GM12878 (cell line): ENCODE results near the gene COL23A1. TPM values are rescaled to one million over a fixed set of nuclear protein-coding genes. Genes with fewer than 3 reads are reported as not detected.
A peak's percentile ranks its signal among the peaks of the same experiment; 100 is the strongest.

Experiments
- ATAC-seq: fragments of 200-7000 bp; cut with Tn5 transposase; 3 replicates; pipeline ENCODE4 v1.9.1; 2020; ENCODE audit warnings: mild to moderate bottlenecking, moderate library complexity
- BruUV-seq: library from RNA; stranded (reverse); fragments of 400-500 nt; replicated peaks from 2 replicates; lab custom pipeline; 2021; lab: Mats Ljungman, UMichigan
- CTCF ChIA-PET: fragments of 300-600 bp; sonication (Branson Sonifier 250); formaldehyde crosslinking; extraction: SDS; loops from one replicate; lab custom pipeline; 2021; ENCODE audit warnings: inconsistent platforms; lab: Yijun Ruan, JAX
- POLR2A ChIA-PET: fragments of 350-600 bp; formaldehyde crosslinking; extraction: SDS; loops from one replicate; lab custom pipeline; 2021; ENCODE audit warnings: inconsistent platforms; lab: Charles Lee
- RAD21 ChIA-PET: fragments of 300-600 bp; sonication (Branson Sonifier 250); formaldehyde crosslinking; loops from one replicate; lab custom pipeline; 2023; ENCODE audit warnings: antibody characterized with exemption; ENCODE audit not compliant: unreplicated experiment; lab: Charles Lee
- SMC1A ChIA-PET: fragments of 300-600 bp; sonication (Branson Sonifier 250); formaldehyde crosslinking; loops from one replicate; lab custom pipeline; 2023; ENCODE audit not compliant: unreplicated experiment, uncharacterized antibody; lab: Charles Lee
- DNase-seq: peaks from one replicate; pipeline ENCODE4 v3.0.0-alpha.2; 2011; ENCODE audit warnings: low read depth, low spot score
- FAIRE-seq: peaks from 3 replicates; lab custom pipeline; 2011; peaks lifted over from hg19 to GRCh38; lab: Jason Lieb, UNC
- H2AFZ ChIP-seq: 2 replicates; pipeline ENCODE4 v1.6.0; 2011; ENCODE audit warnings: low read depth, low read length, control low read depth; ENCODE audit not compliant: control insufficient read depth
- H3K27ac ChIP-seq: 2 replicates; pipeline ENCODE4 v1.5.1; 2011; ENCODE audit warnings: control low read depth; ENCODE audit not compliant: control insufficient read depth, insufficient read depth
- H3K27me3 ChIP-seq, 2 experiments: replicated peaks in 1 of 2; 2 replicates each; pipeline versions ENCODE4 v1.6.0 to v1.6.1; 2011; ENCODE audit warnings: low read length in 1 of 2; ENCODE audit not compliant: control insufficient read depth in 2 of 2, insufficient read depth in 2 of 2
- H3K36me3 ChIP-seq, 2 experiments: 2 replicates each; pipeline ENCODE4 v1.5.1; 2011; ENCODE audit warnings: low read length in 1 of 2; ENCODE audit not compliant: control insufficient read depth in 2 of 2, insufficient read depth in 2 of 2
- H3K4me1 ChIP-seq: 2 replicates; pipeline ENCODE4 v1.6.1; 2011; ENCODE audit warnings: mild to moderate bottlenecking, low read length, moderate library complexity, mixed read lengths; ENCODE audit not compliant: control insufficient read depth, insufficient read depth
- H3K4me2 ChIP-seq: 2 replicates; pipeline ENCODE4 v1.6.0; 2011; ENCODE audit warnings: control low read depth; ENCODE audit not compliant: control insufficient read depth, insufficient read depth
- H3K4me3 ChIP-seq: fragments of 200-600 bp; sonication (generic); 2 replicates; pipeline ENCODE4 v1.5.1; 2016
- H3K79me2 ChIP-seq: 2 replicates; pipeline ENCODE4 v1.6.0; 2011; ENCODE audit warnings: low read length; ENCODE audit not compliant: control insufficient read depth, insufficient read depth
- H3K9ac ChIP-seq: 2 replicates; pipeline ENCODE4 v1.8.0; 2011; ENCODE audit warnings: low read length, control low read depth, mixed read lengths; ENCODE audit not compliant: control insufficient read depth, insufficient read depth
- H3K9me3 ChIP-seq: replicated peaks from 3 replicates; pipeline ENCODE4 v1.5.1; 2011; ENCODE audit warnings: mild to moderate bottlenecking, low read length; ENCODE audit not compliant: control insufficient read depth, insufficient read depth
- H4K20me1 ChIP-seq: 2 replicates; pipeline ENCODE4 v1.6.0; 2011; ENCODE audit not compliant: control insufficient read depth, insufficient read depth
- BMI1 ChIP-seq: fragments of 450-650 bp; IDR thresholded peaks from 2 replicates; pipeline ENCODE4 v1.6.1; 2016; ENCODE audit warnings: mild to moderate bottlenecking, moderate library complexity, borderline replicate concordance
- CBX5 ChIP-seq: sonication (generic); IDR thresholded peaks from 2 replicates; pipeline ENCODE4 v1.6.1; 2016; ENCODE audit warnings: low read depth, moderate library complexity, mild to moderate bottlenecking, inconsistent platforms
- CEBPB ChIP-seq, 2 experiments: fragments of 150-350 bp in 1 of 2; IDR thresholded peaks; 2 replicates each; pipeline ENCODE4 v1.6.1; 2012 to 2014; ENCODE audit warnings: low read depth in 2 of 2, low read length in 2 of 2, borderline replicate concordance in 1 of 2, inconsistent platforms in 1 of 2
- FOXK2 ChIP-seq: fragments of 450-650 bp; IDR thresholded peaks from 2 replicates; pipeline ENCODE4 v1.6.1; 2017; ENCODE audit warnings: mild to moderate bottlenecking, moderate library complexity
- HSF1 ChIP-seq: fragments of 150-350 bp; IDR thresholded peaks from 2 replicates; pipeline ENCODE4 v1.6.1; 2014; ENCODE audit warnings: mild to moderate bottlenecking, low read depth, low read length
- IRF5 ChIP-seq: fragments of 450-650 bp; IDR thresholded peaks from 2 replicates; pipeline ENCODE4 v1.6.1; 2017; ENCODE audit warnings: borderline replicate concordance
- KDM1A ChIP-seq: fragments of 200-600 bp; sonication (generic); IDR thresholded peaks from 2 replicates; pipeline ENCODE4 v1.6.1; 2016; ENCODE audit warnings: borderline replicate concordance
- LARP7 ChIP-seq: fragments of 450-650 bp; IDR thresholded peaks from 2 replicates; pipeline ENCODE4 v1.6.1; 2017; ENCODE audit warnings: mild to moderate bottlenecking
- NFYA ChIP-seq: IDR thresholded peaks from 2 replicates; pipeline ENCODE4 v1.6.1; 2011; ENCODE audit warnings: low read depth, mild to moderate bottlenecking, low read length, improper control_type of control experiment, borderline replicate concordance
- POU2F2 ChIP-seq: IDR thresholded peaks from 3 replicates; pipeline ENCODE4 v1.6.1; 2011; ENCODE audit warnings: low read depth, mild to moderate bottlenecking, low read length, borderline replicate concordance
- REST ChIP-seq: IDR thresholded peaks from 2 replicates; pipeline ENCODE4 v1.6.1; 2012; ENCODE audit warnings: mild to moderate bottlenecking, low read depth, low read length
- TARDBP ChIP-seq: IDR thresholded peaks from 2 replicates; pipeline ENCODE4 v1.6.1; 2016; ENCODE audit warnings: borderline replicate concordance
- WGBS: methylation state at CpG from one replicate; pipeline ENCODE4 v1.1.6; 2016; ENCODE audit warnings: low lambda C conversion rate; ENCODE audit not compliant: insufficient replicate concordance, insufficient coverage; ENCODE audit errors: missing lambda C conversion rate; 5-methylcytosine and 5-hydroxymethylcytosine counted together
- in situ Hi-C: fragments of 300-500 bp; cut with MboI; formaldehyde crosslinking; loops from 9 replicates; pipeline ENCODE4 v1.14.3; 2018; ENCODE audit warnings: mixed read lengths
- intact Hi-C: fragments of 100-400 bp; cut with micrococcal nuclease; formaldehyde crosslinking; loops from one replicate; pipeline ENCODE4 v1.14.2; 2022; ENCODE audit not compliant: unreplicated experiment
- polyA plus RNA-seq, 11 experiments: library from polyadenylated mRNA; depleted of rRNA in 4 of 11; unstranded in 6 of 11; stranded (reverse) in 5 of 11; fragments of >200 nt; fragmentation: Nextera tagmentation in 4 of 11; fragmentation: Illumina TruSeq in 1 of 11; extraction: Ambion mirVana in 4 of 11; extraction: Trizol in 1 of 11; gene quantifications; 1 replicate in 1 of 11; 2 replicates in 10 of 11; pipeline versions ENCODE4 v1.2.1 to v1.2.3, GENCODE V29; 2011 to 2016; ENCODE audit warnings: inconsistent platforms in 2 of 11, missing spikeins in 2 of 11, low read depth in 1 of 11
- total RNA-seq, 4 experiments: library from RNA; depleted of rRNA in 3 of 4; stranded (reverse); fragments of >200 nt in 3 of 4; fragmentation: Illumina TruSeq in 1 of 4; extraction: Trizol in 1 of 4; gene quantifications; 2 replicates each; pipeline versions ENCODE4 v1.2.1 to v1.2.3, GENCODE V29; 2013 to 2021
- TF ChIP-seq, protein P1 (sequence below): IDR thresholded peaks from 2 replicates; pipeline ENCODE4 v1.6.1; 2011; ENCODE audit warnings: mild to moderate bottlenecking, low read depth, low read length, moderate library complexity; ENCODE audit not compliant: insufficient replicate concordance
- TF ChIP-seq, protein P2 (sequence below): IDR thresholded peaks from 2 replicates; pipeline ENCODE4 v1.6.1; 2011; ENCODE audit warnings: borderline replicate concordance, low read depth, mild to moderate bottlenecking, moderate library complexity, low read length; ENCODE audit not compliant: insufficient read depth, poor library complexity, severe bottlenecking

Gene COL23A1
- total and polyA plus RNA-seq, 10 of the 15 experiments (the other 5 are each of a cell fraction or from before 2014, with no cell fraction given): 0.03 to 0.83 (median 0.09) TPM; not detected in 5

GRCh38 chr5:178250263-178250662 is 339.9 kb downstream of the COL23A1 start:
- no peaks in the 10 kb centered on the region for H3K79me2 ChIP-seq
- H2AFZ ChIP-seq: no peak overlapping the region
- H3K9ac ChIP-seq: no peak overlapping the region
- in situ Hi-C loops (no loop called here), intact Hi-C loops (no loop called here)
- no TSS peak for BruUV-seq
- ChIA-PET POLR2A (interaction anchor here (0.7 kb wide), 1 partner anchor 876 kb away, joined by 8 read pairs; no protein-coding TSS in a partner anchor), SMC1A (no interaction called here), CTCF (interaction anchor here (0.8 to 1.3 kb wide), 3 partner anchors 9 to 15 kb away, joined by 3 read pairs; no protein-coding TSS in a partner anchor), RAD21 (no interaction called here)
- FAIRE-seq: no peak
- no peaks in the 10 kb centered on the region for H3K36me3 ChIP-seq
- peak; percentile 30; the same call in 1 of the 3 replicates for ATAC-seq
- H3K4me2 ChIP-seq: peak overlapping the region; percentile 13; the same call in 1 of the 2 replicates
- no peak for DNase-seq
- H3K27me3 ChIP-seq: no peaks in the 10 kb centered on the region
- WGBS: 12% methylated on average over 6 of the region's 6 CpGs
- no peak overlapping the region for H3K4me3 ChIP-seq
- no peaks in the 10 kb centered on the region for H4K20me1 ChIP-seq
- no peaks in the 10 kb centered on the region for H3K9me3 ChIP-seq
- no peak for TF ChIP-seq TARDBP
- TF ChIP-seq KDM1A: no peak
- no peak for TF ChIP-seq NFYA
- no peak for TF ChIP-seq REST
- TF ChIP-seq CBX5: no peak
- TF ChIP-seq BMI1: no peak
- TF ChIP-seq, protein P1, sequence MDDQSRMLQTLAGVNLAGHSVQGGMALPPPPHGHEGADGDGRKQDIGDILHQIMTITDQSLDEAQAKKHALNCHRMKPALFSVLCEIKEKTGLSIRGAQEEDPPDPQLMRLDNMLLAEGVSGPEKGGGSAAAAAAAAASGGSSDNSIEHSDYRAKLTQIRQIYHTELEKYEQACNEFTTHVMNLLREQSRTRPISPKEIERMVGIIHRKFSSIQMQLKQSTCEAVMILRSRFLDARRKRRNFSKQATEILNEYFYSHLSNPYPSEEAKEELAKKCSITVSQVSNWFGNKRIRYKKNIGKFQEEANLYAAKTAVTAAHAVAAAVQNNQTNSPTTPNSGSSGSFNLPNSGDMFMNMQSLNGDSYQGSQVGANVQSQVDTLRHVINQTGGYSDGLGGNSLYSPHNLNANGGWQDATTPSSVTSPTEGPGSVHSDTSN: no peak
- no peak for TF ChIP-seq IRF5
- TF ChIP-seq, protein P2, sequence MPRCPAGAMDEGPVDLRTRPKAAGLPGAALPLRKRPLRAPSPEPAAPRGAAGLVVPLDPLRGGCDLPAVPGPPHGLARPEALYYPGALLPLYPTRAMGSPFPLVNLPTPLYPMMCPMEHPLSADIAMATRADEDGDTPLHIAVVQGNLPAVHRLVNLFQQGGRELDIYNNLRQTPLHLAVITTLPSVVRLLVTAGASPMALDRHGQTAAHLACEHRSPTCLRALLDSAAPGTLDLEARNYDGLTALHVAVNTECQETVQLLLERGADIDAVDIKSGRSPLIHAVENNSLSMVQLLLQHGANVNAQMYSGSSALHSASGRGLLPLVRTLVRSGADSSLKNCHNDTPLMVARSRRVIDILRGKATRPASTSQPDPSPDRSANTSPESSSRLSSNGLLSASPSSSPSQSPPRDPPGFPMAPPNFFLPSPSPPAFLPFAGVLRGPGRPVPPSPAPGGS: no peak
- no peak for TF ChIP-seq FOXK2
- TF ChIP-seq POU2F2: no peak
- TF ChIP-seq LARP7: no peak
- TF ChIP-seq CEBPB (IDR thresholded peaks at IDR 0.05; ENCODE audit: borderline replicate concordance in 1 of 2, low read depth in 2 of 2, low read length in 2 of 2): no peak
- TF ChIP-seq HSF1: no peak
- H3K27ac ChIP-seq: no peak overlapping the region
- H3K4me1 ChIP-seq: peaks cover 13% of the 10 kb centered on the region
